AG10803 (cell line): ENCODE measurements around the gene SCAPER.
"Not testable (repeated sequence)": the region's sequence is repeated elsewhere in the genome, so short reads cannot be mapped to it uniquely, and the experiment has no call there.

Experiments used
- DNase-seq: peaks from one replicate; pipeline ENCODE4 v3.0.0; 2010; ENCODE audit warnings: low read depth
- H3K4me3 ChIP-seq: 2 replicates; pipeline ENCODE4 v1.5.1; 2011; ENCODE audit warnings: mild to moderate bottlenecking, low read length, control low read depth
- TF ChIP-seq, protein P1 (sequence below): conservative IDR thresholded peaks from 2 replicates; pipeline ENCODE4 v1.5.1; 2011; ENCODE audit warnings: mild to moderate bottlenecking, low read length, control low read depth, inconsistent platforms

The SCAPER gene

DNA sequence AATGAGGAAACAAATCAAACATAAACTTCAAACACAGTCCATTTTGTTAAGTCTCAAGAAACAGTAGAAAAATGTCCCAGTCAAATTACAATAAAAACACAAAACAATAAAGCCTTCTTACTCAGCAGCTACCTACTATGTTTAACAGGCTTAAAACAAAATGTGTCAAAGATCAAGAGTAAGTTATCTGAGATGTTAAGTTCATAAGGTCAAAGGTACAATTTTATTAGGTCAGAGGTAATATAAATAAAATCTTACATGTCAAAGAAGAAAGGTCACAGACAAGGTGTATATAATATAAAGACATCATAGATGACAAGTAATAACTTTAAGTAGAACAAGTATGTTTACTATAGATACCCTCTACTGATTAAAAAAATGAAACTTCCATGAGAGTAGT is 208.3 kb downstream of the SCAPER start:
- TF ChIP-seq, protein P1, sequence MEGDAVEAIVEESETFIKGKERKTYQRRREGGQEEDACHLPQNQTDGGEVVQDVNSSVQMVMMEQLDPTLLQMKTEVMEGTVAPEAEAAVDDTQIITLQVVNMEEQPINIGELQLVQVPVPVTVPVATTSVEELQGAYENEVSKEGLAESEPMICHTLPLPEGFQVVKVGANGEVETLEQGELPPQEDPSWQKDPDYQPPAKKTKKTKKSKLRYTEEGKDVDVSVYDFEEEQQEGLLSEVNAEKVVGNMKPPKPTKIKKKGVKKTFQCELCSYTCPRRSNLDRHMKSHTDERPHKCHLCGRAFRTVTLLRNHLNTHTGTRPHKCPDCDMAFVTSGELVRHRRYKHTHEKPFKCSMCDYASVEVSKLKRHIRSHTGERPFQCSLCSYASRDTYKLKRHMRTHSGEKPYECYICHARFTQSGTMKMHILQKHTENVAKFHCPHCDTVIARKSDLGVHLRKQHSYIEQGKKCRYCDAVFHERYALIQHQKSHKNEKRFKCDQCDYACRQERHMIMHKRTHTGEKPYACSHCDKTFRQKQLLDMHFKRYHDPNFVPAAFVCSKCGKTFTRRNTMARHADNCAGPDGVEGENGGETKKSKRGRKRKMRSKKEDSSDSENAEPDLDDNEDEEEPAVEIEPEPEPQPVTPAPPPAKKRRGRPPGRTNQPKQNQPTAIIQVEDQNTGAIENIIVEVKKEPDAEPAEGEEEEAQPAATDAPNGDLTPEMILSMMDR: no peak
- no peak for DNase-seq
- H3K4me3 ChIP-seq: no peak overlapping the region

DNA sequence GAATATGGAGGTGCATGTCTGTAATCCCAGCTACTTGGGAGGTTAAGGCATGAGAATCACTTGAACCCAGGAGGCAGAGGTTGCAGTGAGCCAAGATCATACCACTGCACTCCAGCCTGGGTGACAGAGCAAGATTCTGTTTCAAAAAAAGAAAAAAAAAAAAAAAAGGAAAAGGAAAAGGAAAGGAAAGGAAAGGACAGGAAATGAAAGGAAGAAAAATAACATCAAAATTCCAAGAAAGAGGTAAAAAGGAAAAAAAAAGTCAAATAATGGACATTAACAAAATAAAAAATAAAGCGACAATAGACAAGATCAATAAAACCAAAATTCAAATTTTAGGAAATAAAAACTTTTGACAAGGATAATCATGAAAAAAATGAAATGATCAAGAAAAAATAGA is 212.6 kb downstream of the SCAPER start:
- not testable (repeated sequence) for DNase-seq, H3K4me3 ChIP-seq

DNA sequence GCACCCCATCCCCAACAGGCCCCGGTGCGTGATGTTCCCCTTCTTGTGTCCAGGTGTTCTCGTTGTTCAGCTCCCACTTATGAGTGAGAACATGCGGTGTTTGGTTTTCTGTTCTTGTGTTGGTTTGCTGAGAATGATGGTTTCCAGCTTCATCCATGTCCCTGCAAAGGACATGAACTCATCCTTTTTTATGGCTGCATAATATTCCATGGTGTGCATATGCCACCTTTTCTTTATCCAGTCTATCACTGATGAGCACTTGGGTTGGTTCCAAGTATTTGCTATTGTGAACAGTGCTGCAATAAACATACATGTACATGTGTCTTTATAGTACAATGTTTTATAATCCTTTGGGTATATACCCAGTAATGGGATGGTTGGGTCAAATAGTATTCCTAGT is 217.5 kb downstream of the SCAPER start:
- H3K4me3 ChIP-seq, DNase-seq: not testable (repeated sequence)

DNA sequence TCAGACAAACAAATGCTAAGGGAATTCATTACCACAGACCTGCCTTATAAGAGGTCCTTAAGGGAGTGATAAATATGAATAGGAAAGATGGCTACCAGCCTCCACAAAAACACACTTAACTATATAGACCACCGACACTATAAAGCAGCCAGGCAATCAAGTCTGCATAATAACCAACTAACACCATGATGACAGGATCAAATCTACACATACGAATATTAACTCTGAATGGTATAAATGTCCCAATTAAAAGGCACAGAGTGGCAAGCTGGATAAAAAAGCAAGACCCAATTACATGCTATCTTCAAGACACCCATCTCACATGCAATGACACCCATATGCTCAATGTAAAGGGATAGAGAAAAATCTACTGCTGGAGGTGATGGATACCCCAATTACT is 221.1 kb downstream of the SCAPER start:
- no peak overlapping the region for H3K4me3 ChIP-seq
- DNase-seq: no peak
- TF ChIP-seq, protein P1: no peak

DNA sequence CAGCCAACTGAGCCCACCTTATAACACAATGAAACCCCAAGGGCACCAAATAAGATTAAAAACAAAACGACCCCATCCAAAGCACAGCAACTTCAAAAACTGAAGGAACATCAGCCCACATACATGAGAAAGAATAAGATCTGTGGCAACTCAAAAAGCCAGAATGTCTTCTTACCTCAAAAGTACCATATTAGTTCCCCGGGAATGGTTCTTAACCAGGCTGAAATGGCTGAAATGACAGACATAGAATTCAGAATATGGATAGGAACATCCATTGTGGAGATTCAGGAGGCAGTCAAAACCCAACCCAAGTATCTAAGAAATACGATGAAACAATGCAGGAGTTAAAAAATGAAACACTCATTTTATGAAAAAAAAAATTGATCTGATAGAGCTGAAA is 222.3 kb downstream of the SCAPER start:
- H3K4me3 ChIP-seq: no peak overlapping the region
- no peak for DNase-seq
- TF ChIP-seq, protein P1: no peak

DNA sequence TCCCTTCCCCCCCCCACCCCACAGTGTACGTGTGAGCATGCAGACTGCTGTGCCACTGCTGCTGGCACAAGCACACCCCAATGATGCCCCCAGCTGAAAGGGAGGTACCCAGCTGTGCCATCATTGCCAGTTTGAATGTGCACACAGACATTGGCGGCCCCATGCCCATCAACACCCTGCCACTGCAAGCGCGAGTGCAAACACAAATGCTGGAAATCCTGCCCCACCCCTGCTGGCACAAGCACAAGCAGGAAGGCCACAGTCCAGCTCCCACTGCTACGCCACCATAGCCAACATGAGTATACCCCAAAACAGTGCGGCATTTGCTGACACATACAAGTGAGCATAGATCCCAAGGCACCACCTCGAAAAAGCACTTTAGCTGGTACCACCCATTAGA is 222.9 kb downstream of the SCAPER start:
- DNase-seq: no peak
- no peak overlapping the region for H3K4me3 ChIP-seq
- TF ChIP-seq, protein P1: no peak

DNA sequence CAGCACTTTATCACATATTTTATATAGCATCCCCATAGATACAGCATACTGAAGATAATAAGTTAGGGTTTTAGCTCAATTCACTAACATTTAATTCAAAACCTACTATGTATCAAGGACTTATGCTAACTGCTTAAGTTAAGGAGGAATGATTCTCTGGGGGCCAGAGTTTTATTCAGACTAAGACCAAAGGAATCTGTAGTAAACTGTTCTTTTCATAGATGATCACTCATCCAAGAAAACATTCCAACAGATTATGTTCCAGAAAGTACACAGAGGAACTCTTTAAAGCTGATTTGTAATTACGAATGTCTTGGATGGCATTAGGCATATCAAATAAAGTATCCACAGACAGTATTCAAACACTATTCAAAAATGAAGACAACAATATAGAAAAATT is 226.4 kb downstream of the SCAPER start:
- no peak overlapping the region for H3K4me3 ChIP-seq
- TF ChIP-seq, protein P1: no peak
- peak; percentile 23 for DNase-seq

DNA sequence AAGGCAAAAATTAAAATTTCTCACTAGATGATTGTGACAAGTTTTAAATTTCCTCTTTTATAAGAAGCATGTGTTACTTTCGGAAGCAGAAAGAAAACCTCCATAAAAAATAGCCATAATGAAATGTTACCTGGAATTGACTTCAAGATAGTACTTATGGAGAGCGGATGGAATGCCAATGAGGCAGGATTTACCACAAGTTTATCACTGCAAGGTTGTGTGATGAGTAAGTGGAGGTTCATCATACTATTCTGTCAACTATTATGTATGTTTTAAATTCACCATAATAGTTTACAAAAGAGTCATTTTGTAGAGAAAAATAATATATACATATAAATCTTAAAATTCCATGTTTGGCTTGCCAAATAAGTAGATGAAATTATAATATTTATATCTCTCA is 230.3 kb downstream of the SCAPER start:
- TF ChIP-seq, protein P1: no peak
- DNase-seq: peak; percentile 27
- H3K4me3 ChIP-seq: no peak overlapping the region
